Endodermal cell (in vitro differentiated cells): Measurements from ENCODE around the gene TRIM2. TPM values are rescaled to one million over a fixed set of nuclear protein-coding genes. Genes with fewer than 3 reads are reported as not detected.

Source experiments
- DNase-seq: peaks from one replicate; pipeline ENCODE4 v3.0.0-alpha.2; 2017
- H3K27ac ChIP-seq: 2 replicates; pipeline ENCODE4 v1.5.1; 2013; ENCODE audit warnings: mild to moderate bottlenecking, low read depth, low read length, moderate library complexity
- H3K27me3 ChIP-seq: 2 replicates; pipeline ENCODE4 v1.6.1; 2013; ENCODE audit warnings: mild to moderate bottlenecking, low read length, moderate library complexity; ENCODE audit not compliant: insufficient read depth, control insufficient read depth, poor library complexity, severe bottlenecking
- H3K36me3 ChIP-seq: 2 replicates; pipeline ENCODE4 v1.7.0; 2013; ENCODE audit warnings: mild to moderate bottlenecking, low read length, moderate library complexity; ENCODE audit not compliant: control insufficient read depth, insufficient read depth
- H3K4me1 ChIP-seq: one replicate; pipeline ENCODE4 v1.7.0; 2013; ENCODE audit warnings: low read length; ENCODE audit not compliant: control insufficient read depth, insufficient read depth
- H3K4me3 ChIP-seq: 2 replicates; pipeline ENCODE4 v1.5.1; 2013; ENCODE audit warnings: mild to moderate bottlenecking, low read length, moderate library complexity
- H3K9ac ChIP-seq: 2 replicates; pipeline ENCODE4 v1.6.1; 2013; ENCODE audit warnings: mild to moderate bottlenecking, low read length, moderate library complexity; ENCODE audit not compliant: poor library complexity, severe bottlenecking; ENCODE audit errors: extremely low read depth
- H3K9me3 ChIP-seq: 2 replicates; pipeline ENCODE4 v1.6.1; 2013; ENCODE audit warnings: mild to moderate bottlenecking, low read length, moderate library complexity; ENCODE audit not compliant: control insufficient read depth
- H3K27ac Mint-ChIP-seq: 2 replicates; pipeline ENCODE4 v1.8.0; 2020; ENCODE audit warnings: mixed read lengths
- H3K27me3 Mint-ChIP-seq: 2 replicates; pipeline ENCODE4 v1.8.0; 2021; ENCODE audit warnings: mild to moderate bottlenecking, mixed read lengths; ENCODE audit not compliant: insufficient read depth
- H3K36me3 Mint-ChIP-seq: 2 replicates; pipeline ENCODE4 v1.8.0; 2020; ENCODE audit warnings: low read depth, mixed read lengths
- H3K4me1 Mint-ChIP-seq: 2 replicates; pipeline ENCODE4 v1.8.0; 2020; ENCODE audit warnings: mixed read lengths
- H3K4me3 Mint-ChIP-seq: 2 replicates; pipeline ENCODE4 v1.8.0; 2020; ENCODE audit warnings: mild to moderate bottlenecking, moderate library complexity, mixed read lengths
- H3K9me3 Mint-ChIP-seq: 2 replicates; pipeline ENCODE4 v1.8.0; 2020; ENCODE audit warnings: mild to moderate bottlenecking, mixed read lengths
- CTCF ChIP-seq: fragments of 200-600 bp; sonication (generic); conservative IDR thresholded peaks from 2 replicates; pipeline ENCODE4 v1.5.0; 2021; ENCODE audit warnings: antibody characterized with exemption, mild to moderate bottlenecking
- WGBS, 2 experiments: methylation state at CpG; one replicate each; pipeline versions ENCODE4 v1.1.5 to v1.1.7; 2013; ENCODE audit warnings: missing lambda C conversion rate in 2 of 2, mixed read lengths in 1 of 2; ENCODE audit not compliant: insufficient coverage in 1 of 2, insufficient read length in 1 of 2; 5-methylcytosine and 5-hydroxymethylcytosine counted together
- total RNA-seq, 2 donors: library from RNA; stranded (reverse); fragmentation: NEBNext Ultra II Directional in 1 of 2; extraction: Animal tissue kit (Norgen Biotek cat#: 25700) in 1 of 2; gene quantifications; 2 replicates in 1 of 2; 3 replicates in 1 of 2; pipeline ENCODE4 v1.2.1, GENCODE V29; 2021

The TRIM2 gene
- total RNA-seq, 2 donors from 2014 or later, result 31.8 to 56.1 TPM

DNA sequence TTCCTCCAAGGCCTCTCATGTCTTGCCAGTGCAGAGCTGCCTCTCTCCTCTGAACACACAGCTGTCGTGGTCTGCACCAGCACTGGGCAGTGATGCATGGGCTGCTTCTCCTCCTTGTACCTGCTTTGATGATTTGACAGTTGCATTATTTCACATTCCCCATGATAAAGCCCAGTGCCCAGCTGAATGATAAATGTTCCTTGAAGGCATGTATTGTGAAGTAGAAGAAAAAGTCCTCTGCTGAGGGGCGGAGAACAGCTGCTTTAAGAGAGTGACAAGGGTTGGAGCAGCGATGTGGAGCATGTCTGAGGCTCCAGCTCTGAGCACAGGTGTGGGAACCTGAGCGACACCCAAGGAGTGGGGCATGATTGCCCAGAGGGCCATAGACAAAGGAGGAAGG lies 21.1 kb upstream of the TRIM2 start:
- peaks cover 17% of the 10 kb centered on the region for H3K27me3 Mint-ChIP-seq
- peaks cover 12% of the 10 kb centered on the region for H3K4me1 Mint-ChIP-seq
- Histone ChIP-seq H3K36me3 (no peaks in the 10 kb centered on the region), H3K27me3 (no peaks in the 10 kb centered on the region), H3K4me3 (no peak overlapping the region), H3K9me3 (no peaks in the 10 kb centered on the region), H3K9ac (no peak overlapping the region), H3K4me1 (no peaks in the 10 kb centered on the region), H3K27ac (no peak overlapping the region)
- H3K9me3 Mint-ChIP-seq, result no peaks in the 10 kb centered on the region
- no peak overlapping the region for H3K4me3 Mint-ChIP-seq
- no peak for DNase-seq
- WGBS, 2 experiments, result 92 to 100% methylated on average over 1 to 4 of the region's 4 CpGs
- no peaks in the 10 kb centered on the region for H3K36me3 Mint-ChIP-seq
- H3K27ac Mint-ChIP-seq, result no peak overlapping the region
- no peak for TF ChIP-seq CTCF

DNA sequence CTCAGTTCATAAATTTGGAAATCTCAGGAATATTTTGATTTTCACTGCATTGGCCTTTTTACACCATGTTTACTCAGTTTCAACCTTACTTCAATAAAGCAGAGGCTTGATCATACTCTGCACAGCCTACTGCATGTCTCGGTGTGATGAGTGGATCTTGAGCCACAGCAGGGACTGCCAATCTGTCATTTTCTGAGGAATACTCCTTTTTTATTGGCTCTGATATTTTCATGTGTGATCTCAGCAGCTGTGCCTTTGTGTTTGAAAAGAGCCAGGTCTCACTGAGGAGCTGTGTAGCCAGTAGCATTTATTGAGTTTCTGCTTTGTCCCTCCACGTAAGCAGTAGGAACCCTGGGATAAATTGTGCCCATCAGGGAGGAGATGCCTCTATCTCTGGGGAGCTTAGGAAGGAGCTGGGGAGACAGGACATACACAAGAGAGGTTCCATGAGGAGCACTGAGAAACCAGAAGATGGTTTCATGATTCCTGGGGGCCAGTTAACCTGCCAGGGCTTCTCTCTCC lies 18.9 kb upstream of the TRIM2 start:
- DNase-seq, result no peak
- peaks cover 17% of the 10 kb centered on the region for H3K27me3 Mint-ChIP-seq
- no peaks in the 10 kb centered on the region for H3K9me3 Mint-ChIP-seq
- no peak overlapping the region for H3K4me3 ChIP-seq
- peaks cover 14% of the 10 kb centered on the region for H3K4me1 Mint-ChIP-seq
- H3K9me3 ChIP-seq, result no peaks in the 10 kb centered on the region
- H3K4me1 ChIP-seq, result peaks cover 8% of the 10 kb centered on the region
- no peaks in the 10 kb centered on the region for H3K36me3 ChIP-seq
- no peaks in the 10 kb centered on the region for H3K27me3 ChIP-seq
- no peak overlapping the region for H3K9ac ChIP-seq
- no peak for TF ChIP-seq CTCF
- WGBS, 2 experiments, result 89 to 92% methylated on average over 2 of the region's 2 CpGs
- H3K4me3 Mint-ChIP-seq, result no peak overlapping the region
- peak overlapping the region; percentile 42 for H3K27ac ChIP-seq
- H3K36me3 Mint-ChIP-seq, result no peaks in the 10 kb centered on the region
- H3K27ac Mint-ChIP-seq, result no peak overlapping the region

GRCh38 chr4:153186046-153186728 lies 18.1 kb upstream of the TRIM2 start:
- Mint-ChIP-seq H3K27ac (no peak overlapping the region), H3K36me3 (no peaks in the 10 kb centered on the region), H3K4me1 (peaks cover 14% of the 10 kb centered on the region), H3K9me3 (no peaks in the 10 kb centered on the region), H3K27me3 (peaks cover 19% of the 10 kb centered on the region), H3K4me3 (no peak overlapping the region)
- peaks cover 8% of the 10 kb centered on the region for H3K4me1 ChIP-seq
- H3K36me3 ChIP-seq, result no peaks in the 10 kb centered on the region
- WGBS, 2 experiments, result 91 to 94% methylated on average over 6 to 12 of the region's 12 CpGs
- H3K9me3 ChIP-seq, result no peaks in the 10 kb centered on the region
- TF ChIP-seq CTCF, result no peak
- no peak for DNase-seq
- H3K27ac ChIP-seq, result peak overlapping the region; percentile 42
- no peak overlapping the region for H3K4me3 ChIP-seq
- H3K9ac ChIP-seq, result no peak overlapping the region
- no peaks in the 10 kb centered on the region for H3K27me3 ChIP-seq
